H9 (cell line): ENCODE results near the gene WDPCP. TPM values are rescaled to one million over a fixed set of nuclear protein-coding genes. Genes with fewer than 3 reads are reported as not detected.

Source experiments
- DNase-seq: peaks from one replicate; pipeline ENCODE4 v3.0.0-alpha.2; 2017
- H2AFZ ChIP-seq: one replicate; pipeline ENCODE4 v1.6.1; 2013; ENCODE audit warnings: mild to moderate bottlenecking, low read length, control low read depth, moderate library complexity
- H2AK5ac ChIP-seq: 2 replicates; pipeline ENCODE4 v1.6.1; 2013; ENCODE audit warnings: low read length, control low read depth, mixed read lengths; ENCODE audit not compliant: insufficient read length
- H2BK120ac ChIP-seq: one replicate; pipeline ENCODE4 v1.6.1; 2013; ENCODE audit warnings: low read depth, mild to moderate bottlenecking, low read length, control low read depth, inconsistent platforms; ENCODE audit not compliant: poor library complexity, severe bottlenecking
- H2BK12ac ChIP-seq: 2 replicates; pipeline ENCODE4 v1.6.1; 2013; ENCODE audit warnings: low read length, control low read depth, mixed read lengths, low read depth; ENCODE audit not compliant: insufficient read length
- H2BK15ac ChIP-seq: 2 replicates; pipeline ENCODE4 v1.6.1; 2013; ENCODE audit warnings: low read depth, low read length, control low read depth
- H2BK20ac ChIP-seq: one replicate; pipeline ENCODE4 v1.6.1; 2013; ENCODE audit warnings: low read depth, mild to moderate bottlenecking, low read length, control low read depth, inconsistent platforms; ENCODE audit not compliant: poor library complexity, severe bottlenecking
- H2BK5ac ChIP-seq: 2 replicates; pipeline ENCODE4 v1.6.1; 2013; ENCODE audit warnings: low read length, control low read depth, mixed read lengths; ENCODE audit not compliant: insufficient read length
- H3K14ac ChIP-seq: 2 replicates; pipeline ENCODE4 v1.6.1; 2013; ENCODE audit warnings: low read length, control low read depth; ENCODE audit not compliant: insufficient read depth
- H3K18ac ChIP-seq: 2 replicates; pipeline ENCODE4 v1.6.1; 2013; ENCODE audit warnings: low read depth, mild to moderate bottlenecking, mixed read lengths, low read length, control low read depth; ENCODE audit not compliant: insufficient read length
- H3K23ac ChIP-seq: 2 replicates; pipeline ENCODE4 v1.6.1; 2013; ENCODE audit warnings: low read length, control low read depth, mixed read lengths, low read depth; ENCODE audit not compliant: insufficient read length
- H3K23me2 ChIP-seq: 2 replicates; pipeline ENCODE4 v1.6.1; 2013; ENCODE audit warnings: low read depth, mild to moderate bottlenecking, mixed read lengths, low read length, control low read depth; ENCODE audit not compliant: insufficient read length, poor library complexity, severe bottlenecking
- H3K27ac ChIP-seq: 2 replicates; pipeline ENCODE4 v1.5.1; 2013; ENCODE audit warnings: low read length, control low read depth, mixed read lengths, low read depth; ENCODE audit not compliant: insufficient read length
- H3K27me3 ChIP-seq: 2 replicates; pipeline ENCODE4 v1.6.1; 2013; ENCODE audit warnings: low read length, control low read depth, inconsistent platforms; ENCODE audit not compliant: insufficient read depth
- H3K4ac ChIP-seq: 2 replicates; pipeline ENCODE4 v1.6.1; 2013; ENCODE audit warnings: low read depth, mild to moderate bottlenecking, control low read depth, inconsistent platforms, low read length, moderate library complexity
- H3K4me1 ChIP-seq: 2 replicates; pipeline ENCODE4 v1.6.1; 2013; ENCODE audit warnings: low read length, control low read depth, inconsistent platforms; ENCODE audit not compliant: insufficient read depth
- H3K4me2 ChIP-seq: 2 replicates; pipeline ENCODE4 v1.6.1; 2013; ENCODE audit warnings: low read length, control low read depth, mixed read lengths; ENCODE audit not compliant: insufficient read length, insufficient read depth
- H3K56ac ChIP-seq: 2 replicates; pipeline ENCODE4 v1.6.1; 2013; ENCODE audit warnings: low read depth, mild to moderate bottlenecking, mixed read lengths, low read length, control low read depth; ENCODE audit not compliant: insufficient read length
- H3K79me1 ChIP-seq: 2 replicates; pipeline ENCODE4 v1.6.1; 2013; ENCODE audit warnings: low read depth, mild to moderate bottlenecking, moderate library complexity, low read length, control low read depth, inconsistent platforms; ENCODE audit not compliant: insufficient read depth, poor library complexity, severe bottlenecking
- H3K79me2 ChIP-seq: 2 replicates; pipeline ENCODE4 v1.6.1; 2013; ENCODE audit warnings: low read length, control low read depth, inconsistent platforms; ENCODE audit not compliant: insufficient read depth
- H3K9ac ChIP-seq: 2 replicates; pipeline ENCODE4 v1.6.1; 2013; ENCODE audit warnings: low read length, control low read depth, mixed read lengths; ENCODE audit not compliant: insufficient read length; ENCODE audit errors: extremely low read depth
- H3K9me3 ChIP-seq: one replicate; pipeline ENCODE4 v1.6.1; 2013; ENCODE audit warnings: low read depth, low read length, inconsistent platforms; ENCODE audit not compliant: control insufficient read depth
- H3T11ph ChIP-seq: one replicate; pipeline ENCODE4 v1.6.1; 2013; ENCODE audit warnings: mild to moderate bottlenecking, low read length, control low read depth, inconsistent platforms
- H4K20me1 ChIP-seq: one replicate; pipeline ENCODE4 v1.6.1; 2013; ENCODE audit not compliant: control insufficient read depth, insufficient read length, insufficient read depth
- H4K5ac ChIP-seq: 2 replicates; pipeline ENCODE4 v1.6.1; 2013; ENCODE audit warnings: low read depth, mild to moderate bottlenecking, mixed read lengths, low read length, control low read depth; ENCODE audit not compliant: insufficient read length
- H4K8ac ChIP-seq: replicated peaks from 2 replicates; pipeline ENCODE4 v1.6.1; 2013; ENCODE audit warnings: low read length, control low read depth, mixed read lengths, low read depth; ENCODE audit not compliant: insufficient read length
- H4K91ac ChIP-seq: 2 replicates; pipeline ENCODE4 v1.6.1; 2013; ENCODE audit warnings: low read depth, mild to moderate bottlenecking, moderate library complexity, mixed read lengths, low read length, control low read depth; ENCODE audit not compliant: insufficient read length
- H3K27ac Mint-ChIP-seq, 3 experiments: 2 replicates in 2 of 3; 3 replicates in 1 of 3; pipeline ENCODE4 v1.8.0; 2020 to 2021; ENCODE audit warnings: mixed read lengths in 3 of 3, mild to moderate bottlenecking in 1 of 3, moderate library complexity in 1 of 3
- H3K27me3 Mint-ChIP-seq: 2 replicates; pipeline ENCODE4 v1.8.0; 2021; ENCODE audit warnings: low read depth, mild to moderate bottlenecking, moderate library complexity, mixed read lengths
- H3K36me3 Mint-ChIP-seq, 3 experiments: 2 replicates in 2 of 3; 3 replicates in 1 of 3; pipeline ENCODE4 v1.8.0; 2020 to 2021; ENCODE audit warnings: low read depth in 3 of 3, mixed read lengths in 3 of 3; ENCODE audit not compliant: insufficient read depth in 1 of 3
- H3K4me1 Mint-ChIP-seq, 2 experiments: 2 replicates each; pipeline ENCODE4 v1.8.0; 2020; ENCODE audit warnings: mixed read lengths in 2 of 2
- H3K4me3 Mint-ChIP-seq, 2 experiments: 2 replicates in 1 of 2; 3 replicates in 1 of 2; pipeline ENCODE4 v1.8.0; 2020 to 2021; ENCODE audit warnings: mild to moderate bottlenecking in 2 of 2, mixed read lengths in 2 of 2, moderate library complexity in 1 of 2
- H3K9me3 Mint-ChIP-seq, 2 experiments: 2 replicates in 1 of 2; 3 replicates in 1 of 2; pipeline ENCODE4 v1.8.0; 2020; ENCODE audit warnings: mild to moderate bottlenecking in 2 of 2, mixed read lengths in 2 of 2, moderate library complexity in 1 of 2
- CTCF ChIP-seq: fragments of 200-600 bp; sonication (generic); conservative IDR thresholded peaks from 3 replicates; pipeline ENCODE4 v1.8.0; 2021; ENCODE audit warnings: antibody characterized with exemption, mild to moderate bottlenecking
- total RNA-seq: library from RNA; stranded (reverse); gene quantifications from 2 replicates; pipeline ENCODE4 v1.2.1, GENCODE V29; 2021

The WDPCP gene
- total RNA-seq, 1 experiment from 2014 or later, result 22.4 TPM

GRCh38 chr2:63538390-63538789 lies 49.9 kb downstream of the WDPCP start:
- H2AK5ac ChIP-seq, result no peak overlapping the region
- H3K18ac ChIP-seq, result no peak overlapping the region

More at GRCh38 chr2:63538390-63538789, 49.9 kb downstream of the WDPCP start:
- Mint-ChIP-seq H3K27ac (no peak overlapping the region), H3K4me1 (peaks cover 0 to 3% of the 10 kb centered on the region in 2 experiments; a peak in 1 of 4 replicates), H3K4me3 (no peak overlapping the region), H3K9me3 (peaks cover 22 to 24% of the 10 kb centered on the region in 2 experiments), H3K36me3 (peaks cover 10 to 31% (median 11%) of the 10 kb centered on the region in 3 experiments), H3K27me3 (no peaks in the 10 kb centered on the region; the same call in 1 of the 2 replicates)
- no peak overlapping the region for H3K56ac ChIP-seq
- no peak overlapping the region for H3K4ac ChIP-seq
- H2BK20ac ChIP-seq, result no peak overlapping the region
- H2BK15ac ChIP-seq, result no peak overlapping the region
- no peak overlapping the region for H2BK12ac ChIP-seq
- no peaks in the 10 kb centered on the region for H3K9me3 ChIP-seq
- no peak overlapping the region for H4K8ac ChIP-seq
- H4K20me1 ChIP-seq, result no peaks in the 10 kb centered on the region
- H2AFZ ChIP-seq, result no peak overlapping the region
- H3K9ac ChIP-seq, result no peak overlapping the region
- H3K27ac ChIP-seq, result no peak overlapping the region
- H4K5ac ChIP-seq, result no peak overlapping the region
- DNase-seq, result no peak
- no peak overlapping the region for H4K91ac ChIP-seq
- H3K4me1 ChIP-seq, result no peaks in the 10 kb centered on the region
- H3K14ac ChIP-seq, result no peak overlapping the region
- H2BK5ac ChIP-seq, result no peak overlapping the region
- no peak overlapping the region for H3K23ac ChIP-seq
- no peak overlapping the region for H2BK120ac ChIP-seq
- no peaks in the 10 kb centered on the region for H3K27me3 ChIP-seq
- no peak overlapping the region for H3T11ph ChIP-seq
- H3K23me2 ChIP-seq, result no peaks in the 10 kb centered on the region
- H3K4me2 ChIP-seq, result no peak overlapping the region
- no peaks in the 10 kb centered on the region for H3K79me2 ChIP-seq
- TF ChIP-seq CTCF, result no peak
- no peaks in the 10 kb centered on the region for H3K79me1 ChIP-seq
